ENCODE data around the gene TUFT1.

Gene TUFT1

DNA sequence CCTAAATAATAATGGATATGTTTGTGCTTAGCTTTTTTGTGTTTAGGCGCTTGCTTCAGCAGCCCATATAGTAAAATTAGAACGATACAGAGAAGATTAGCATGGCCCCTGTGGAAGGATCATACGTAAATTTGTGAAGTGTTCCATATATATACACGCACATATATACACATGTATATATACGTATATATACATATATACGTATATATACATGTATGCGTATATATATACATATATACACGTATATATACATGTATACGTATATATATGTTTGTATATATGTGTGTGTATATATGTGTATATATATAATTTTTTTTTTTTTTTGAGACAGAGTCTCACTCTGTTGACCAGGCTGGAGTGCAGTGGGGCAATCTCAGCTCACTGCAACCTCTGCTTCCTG, 89.2 kb downstream of the TUFT1 start:
- TF ChIP-seq TAF1 (IDR thresholded peaks at IDR 0.05; ENCODE audit: borderline replicate concordance, insufficient read depth, low read length) = no peak
- no peak for TF ChIP-seq FOXP2 (optimal IDR thresholded peaks at IDR 0.05; ENCODE audit: borderline replicate concordance, extremely low read depth, extremely low read length, insufficient read depth)
- no peak for TF ChIP-seq SIN3A (IDR thresholded peaks at IDR 0.05; ENCODE audit: borderline replicate concordance, insufficient read depth, low read length)
- TF ChIP-seq, protein P1, sequence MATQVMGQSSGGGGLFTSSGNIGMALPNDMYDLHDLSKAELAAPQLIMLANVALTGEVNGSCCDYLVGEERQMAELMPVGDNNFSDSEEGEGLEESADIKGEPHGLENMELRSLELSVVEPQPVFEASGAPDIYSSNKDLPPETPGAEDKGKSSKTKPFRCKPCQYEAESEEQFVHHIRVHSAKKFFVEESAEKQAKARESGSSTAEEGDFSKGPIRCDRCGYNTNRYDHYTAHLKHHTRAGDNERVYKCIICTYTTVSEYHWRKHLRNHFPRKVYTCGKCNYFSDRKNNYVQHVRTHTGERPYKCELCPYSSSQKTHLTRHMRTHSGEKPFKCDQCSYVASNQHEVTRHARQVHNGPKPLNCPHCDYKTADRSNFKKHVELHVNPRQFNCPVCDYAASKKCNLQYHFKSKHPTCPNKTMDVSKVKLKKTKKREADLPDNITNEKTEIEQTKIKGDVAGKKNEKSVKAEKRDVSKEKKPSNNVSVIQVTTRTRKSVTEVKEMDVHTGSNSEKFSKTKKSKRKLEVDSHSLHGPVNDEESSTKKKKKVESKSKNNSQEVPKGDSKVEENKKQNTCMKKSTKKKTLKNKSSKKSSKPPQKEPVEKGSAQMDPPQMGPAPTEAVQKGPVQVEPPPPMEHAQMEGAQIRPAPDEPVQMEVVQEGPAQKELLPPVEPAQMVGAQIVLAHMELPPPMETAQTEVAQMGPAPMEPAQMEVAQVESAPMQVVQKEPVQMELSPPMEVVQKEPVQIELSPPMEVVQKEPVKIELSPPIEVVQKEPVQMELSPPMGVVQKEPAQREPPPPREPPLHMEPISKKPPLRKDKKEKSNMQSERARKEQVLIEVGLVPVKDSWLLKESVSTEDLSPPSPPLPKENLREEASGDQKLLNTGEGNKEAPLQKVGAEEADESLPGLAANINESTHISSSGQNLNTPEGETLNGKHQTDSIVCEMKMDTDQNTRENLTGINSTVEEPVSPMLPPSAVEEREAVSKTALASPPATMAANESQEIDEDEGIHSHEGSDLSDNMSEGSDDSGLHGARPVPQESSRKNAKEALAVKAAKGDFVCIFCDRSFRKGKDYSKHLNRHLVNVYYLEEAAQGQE (IDR thresholded peaks at IDR 0.05; ENCODE audit: insufficient read depth in 1 of 2, low read depth in 2 of 2, low read length in 2 of 2) = no peak
- no peak for TF ChIP-seq POLR2AphosphoS5 (IDR thresholded peaks at IDR 0.05; ENCODE audit: low read depth, low read length)
